A673 (cell line): Measurements from ENCODE around the gene MAP3K1.

Experiments used
- EZH2 ChIP-seq: fragments of 200-600 bp; sonication (generic); IDR thresholded peaks from 2 replicates; pipeline ENCODE4 v1.6.1; 2017; ENCODE audit warnings: borderline replicate concordance, low read depth, mild to moderate bottlenecking, mixed read lengths, antibody characterized with exemption, low read length; ENCODE audit not compliant: poor library complexity, severe bottlenecking
- TF ChIP-seq, protein P1 (sequence below): fragments of 300-800, 200-600 bp; sonication (generic); conservative IDR thresholded peaks from 2 replicates; pipeline ENCODE4 v1.5.1; 2017; ENCODE audit warnings: low read depth, mild to moderate bottlenecking, antibody characterized with exemption, low read length, moderate library complexity, mixed read lengths

DNA sequence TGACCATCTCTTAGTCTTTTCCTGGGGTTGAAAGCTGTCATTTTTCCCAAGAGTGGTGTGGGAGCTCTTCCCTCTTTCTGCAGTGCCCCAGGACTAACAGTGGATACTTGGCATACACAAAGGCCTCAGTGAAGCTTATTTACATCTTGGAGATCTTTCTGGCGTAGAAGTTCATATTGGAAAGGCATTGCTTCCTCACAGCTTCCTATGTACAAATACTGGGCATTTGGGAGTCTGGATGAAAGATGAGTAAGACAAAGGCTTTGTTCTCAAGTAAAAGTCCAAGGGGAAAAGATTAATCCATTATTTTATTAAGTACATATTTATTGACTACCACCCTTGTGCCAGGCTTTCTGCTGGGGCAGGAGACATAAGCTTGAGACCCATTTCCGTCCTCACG, 22.0 kb downstream of the MAP3K1 start:
- TF ChIP-seq, protein P1, sequence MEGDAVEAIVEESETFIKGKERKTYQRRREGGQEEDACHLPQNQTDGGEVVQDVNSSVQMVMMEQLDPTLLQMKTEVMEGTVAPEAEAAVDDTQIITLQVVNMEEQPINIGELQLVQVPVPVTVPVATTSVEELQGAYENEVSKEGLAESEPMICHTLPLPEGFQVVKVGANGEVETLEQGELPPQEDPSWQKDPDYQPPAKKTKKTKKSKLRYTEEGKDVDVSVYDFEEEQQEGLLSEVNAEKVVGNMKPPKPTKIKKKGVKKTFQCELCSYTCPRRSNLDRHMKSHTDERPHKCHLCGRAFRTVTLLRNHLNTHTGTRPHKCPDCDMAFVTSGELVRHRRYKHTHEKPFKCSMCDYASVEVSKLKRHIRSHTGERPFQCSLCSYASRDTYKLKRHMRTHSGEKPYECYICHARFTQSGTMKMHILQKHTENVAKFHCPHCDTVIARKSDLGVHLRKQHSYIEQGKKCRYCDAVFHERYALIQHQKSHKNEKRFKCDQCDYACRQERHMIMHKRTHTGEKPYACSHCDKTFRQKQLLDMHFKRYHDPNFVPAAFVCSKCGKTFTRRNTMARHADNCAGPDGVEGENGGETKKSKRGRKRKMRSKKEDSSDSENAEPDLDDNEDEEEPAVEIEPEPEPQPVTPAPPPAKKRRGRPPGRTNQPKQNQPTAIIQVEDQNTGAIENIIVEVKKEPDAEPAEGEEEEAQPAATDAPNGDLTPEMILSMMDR: no peak
- TF ChIP-seq EZH2: no peak
